ENCODE data around the gene MNDA.

- TF ChIP-seq POLR2A (IDR thresholded peaks at IDR 0.05; ENCODE audit: low read length) (no peak), GATA1 (IDR thresholded peaks at IDR 0.05; ENCODE audit: low read depth, low read length) (no peak)
Measured at GRCh38 chr1:158800526-158800925, 30.6 kb upstream of the MNDA start.

All from erythroblast (primary cell).